Heart left ventricle (tissue), 16 donors: Measurements from ENCODE around the gene MRTFA. TPM values are rescaled to one million over a fixed set of nuclear protein-coding genes. Genes with fewer than 3 reads are reported as not detected.
"Not testable (repeated sequence)": the region's sequence is repeated elsewhere in the genome, so short reads cannot be mapped to it uniquely, and the experiment has no call there.

ENCODE experiments used
- ATAC-seq, 4 donors: fragments of 200-7000 bp; cut with Tn5 transposase; one replicate each; pipeline ENCODE4 v1.9.1; 2020 to 2022; ENCODE audit warnings: moderate library complexity in 4 of 4, mild to moderate bottlenecking in 3 of 4, moderate number of reproducible peaks in 1 of 4
- DNase-seq, 5 donors: peaks; one replicate each; pipeline ENCODE4 v3.0.0-alpha.2; 2020
- H3K27ac ChIP-seq, 12 donors: fragments of 200-600 bp; sonication (generic) in 4 of 12; one replicate each; pipeline versions ENCODE4 v1.5.0 to v1.8.0; 2016 to 2022; ENCODE audit warnings: mild to moderate bottlenecking in 2 of 12
- H3K27me3 ChIP-seq, 9 donors: fragments of 200-600 bp; sonication (generic) in 2 of 9; one replicate each; pipeline versions ENCODE4 v1.5.1 to v1.8.0; 2016 to 2022; ENCODE audit warnings: mild to moderate bottlenecking in 3 of 9
- H3K36me3 ChIP-seq, 9 donors: fragments of 200-600 bp; sonication (generic) in 2 of 9; one replicate each; pipeline versions ENCODE4 v1.5.0 to v1.8.0; 2018 to 2022; ENCODE audit warnings: mild to moderate bottlenecking in 2 of 9
- H3K4me1 ChIP-seq, 12 donors: fragments of 200-600 bp; sonication (generic) in 4 of 12; one replicate each; pipeline versions ENCODE4 v1.5.0 to v1.8.0; 2016 to 2022; ENCODE audit warnings: mild to moderate bottlenecking in 3 of 12
- H3K4me3 ChIP-seq, 12 donors: fragments of 200-600 bp; sonication (generic) in 4 of 12; one replicate each; pipeline versions ENCODE4 v1.5.0 to v1.8.0; 2017 to 2022; ENCODE audit warnings: mild to moderate bottlenecking in 9 of 12, moderate library complexity in 4 of 12
- H3K9me3 ChIP-seq, 12 donors: fragments of 200-600 bp; sonication (generic) in 4 of 12; one replicate each; pipeline versions ENCODE4 v1.5.0 to v1.8.0; 2016 to 2022; ENCODE audit warnings: mild to moderate bottlenecking in 1 of 12
- CTCF ChIP-seq, 12 donors: fragments of 200-600 bp; sonication (generic) in 4 of 12; IDR thresholded peaks; one replicate each; pipeline versions ENCODE4 v1.5.0 to v1.8.0; 2018 to 2022; ENCODE audit warnings: antibody characterized with exemption in 12 of 12, mild to moderate bottlenecking in 5 of 12
- POLR2A ChIP-seq, 2 donors: fragments of 450-650 bp; IDR thresholded peaks; one replicate each; pipeline ENCODE4 v1.6.1; 2017; ENCODE audit warnings: antibody characterized with exemption in 2 of 2, mild to moderate bottlenecking in 2 of 2, moderate library complexity in 2 of 2
- WGBS, 4 donors: extraction: QIAGEN DNeasy Blood & Tissue Kit in 2 of 4; methylation state at CpG; one replicate each; pipeline versions ENCODE4 v1.1.5 to v1.1.7; 2013 to 2018; 5-methylcytosine and 5-hydroxymethylcytosine counted together
- intact Hi-C, 10 donors: fragments of 100-400 bp; cut with DNase I; formaldehyde crosslinking; loops; one replicate each; pipeline versions ENCODE4 v1.11.1 to v1.14.2; 2022
- polyA plus RNA-seq, 2 donors: library from polyadenylated mRNA; stranded (reverse); fragments of 200-250 nt; gene quantifications; one replicate each; pipeline ENCODE4 v1.2.3, GENCODE V29; 2013
- total RNA-seq, 9 donors: library from RNA; depleted of rRNA in 2 of 9; stranded (reverse); fragments of >200 nt in 2 of 9; fragmentation: NEBNext Ultra II Directional in 3 of 9; extraction: Animal tissue kit (Norgen Biotek cat#: 25700) in 3 of 9; gene quantifications; one replicate each; pipeline versions ENCODE4 v1.1.0 to v1.2.4, GENCODE V29; 2016 to 2023
- donor health status: ischemic (EF 13 %, LVEDD 7.1; RV severe dilation, severe dysfunction).
- donor health status: healthy with polysubstance abuse.
- donor health status: DM: no; HTN: yes; CAD: no.
- donor health status: DM: no; HTN: no; CAD: no.
- donor health status: ischemic (EF 25% LVEDD 6.9; RV normal size, moderate dysfunction).
- donor health status: ischemic (EF 25% LVEDD 5.7; RV mildly dilated, moderate dysfunction).
- donor health status: healthy.
- donor health status: DM: yes; HTN: yes; CAD: no.
- donor health status: ischemic (EF 35%, LVEDD 5.7; RV mildly dilated, moderate dysfunction).
- donor health status: nonischemic (EF 11% LVEDD 7.7; RV severe dilation, severe dysfunction).
- donor health status: DM: yes; HTN: yes; CAD: no.
- donor health status: PGD.
- donor health status: ischemic (EF 29% LVEDD 5.4; RV normal size, mild dysfunction).
- donor health status: nonischemic (EF 23%, LVEDD 6.1; RV moderate dilation, normal function).

MRTFA gene
- total and polyA plus RNA-seq, 11 donors, result 14.0 to 52.6 (median 26.9) TPM

- Histone ChIP-seq H3K27ac (no peak overlapping the region), H3K4me3 (no peak overlapping the region), H3K9me3 (no peaks in the 10 kb centered on the region), H3K27me3 (no peaks in the 10 kb centered on the region), H3K4me1 (peaks cover 0 to 58% (median 23%) of the 10 kb centered on the region in 12 donors), H3K36me3 (no peaks in the 10 kb centered on the region)
- TF ChIP-seq POLR2A (IDR thresholded peaks at IDR 0.05), result no peak
- no peak for TF ChIP-seq CTCF (IDR thresholded peaks at IDR 0.05)
- DNase-seq (no peak), ATAC-seq (peak in 2 of 4 donors; percentile 7 to 50)
- 85 to 92% (median 90%) methylated on average over 3 of the region's 3 CpGs for WGBS, 4 donors
- intact Hi-C loops, result loop anchor here in 1 of 10 donors (5.0 kb wide), 1 partner anchor 36 kb away; no protein-coding TSS in a partner anchor
Measured at GRCh38 chr22:40628354-40629042, 8.0 kb downstream of the MRTFA start.

- Histone ChIP-seq H3K36me3 (no peaks in the 10 kb centered on the region), H3K4me1 (peaks cover 0 to 55% (median 22%) of the 10 kb centered on the region in 12 donors), H3K4me3 (no peak overlapping the region), H3K27me3 (no peaks in the 10 kb centered on the region), H3K9me3 (peaks cover 0 to 4% (median 0%) of the 10 kb centered on the region in 12 donors), H3K27ac (no peak overlapping the region)
- intact Hi-C loops, result loop anchor here in 1 of 10 donors (5.0 kb wide), 1 partner anchor 35 kb away; no protein-coding TSS in a partner anchor
- DNase-seq (no peak), ATAC-seq (no peak)
- WGBS, 4 donors, result 85 to 89% (median 86%) methylated on average over 5 of the region's 5 CpGs
- TF ChIP-seq POLR2A (IDR thresholded peaks at IDR 0.05), result no peak
- no peak for TF ChIP-seq CTCF (IDR thresholded peaks at IDR 0.05)
Measured at GRCh38 chr22:40627612-40628011, 8.9 kb downstream of the MRTFA start.

- Histone ChIP-seq H3K4me3 (no peak overlapping the region), H3K4me1 (peaks cover 0 to 47% (median 21%) of the 10 kb centered on the region in 12 donors), H3K27ac (no peak overlapping the region), H3K9me3 (peaks cover 0 to 11% (median 0%) of the 10 kb centered on the region in 12 donors), H3K27me3 (no peaks in the 10 kb centered on the region), H3K36me3 (no peaks in the 10 kb centered on the region)
- no peak for ATAC-seq
- TF ChIP-seq CTCF (IDR thresholded peaks at IDR 0.05) (no peak), POLR2A (IDR thresholded peaks at IDR 0.05) (no peak)
- DNase-seq, result no peak
- 81 to 96% (median 88%) methylated on average over 2 of the region's 2 CpGs for whole genome bisulfite sequencing, 4 donors
- intact Hi-C loops, result loop anchor here in 1 of 10 donors (5.0 kb wide), 1 partner anchor 35 kb away; no protein-coding TSS in a partner anchor
Measured at GRCh38 chr22:40626851-40627250, 9.7 kb downstream of the MRTFA start.

GRCh38 chr22:40625794-40626193 lies 10.7 kb downstream of the MRTFA start:
- 88 to 98% (median 93%) methylated on average over 3 of the region's 3 CpGs for WGBS, 4 donors

GRCh38 chr22:40625281-40625680 lies 11.2 kb downstream of the MRTFA start:
- Histone ChIP-seq H3K27ac (peak overlapping the region in 2 of 12 donors; percentile 38 to 42), H3K4me1 (peaks cover 0 to 52% (median 21%) of the 10 kb centered on the region in 12 donors), H3K9me3 (peaks cover 0 to 27% (median 6%) of the 10 kb centered on the region in 12 donors)
- not testable (repeated sequence) for DNase-seq, H3K36me3 ChIP-seq, H3K27me3 ChIP-seq, H3K4me3 ChIP-seq, ATAC-seq
- intact Hi-C loops, result loop anchor here in 1 of 10 donors (5.0 kb wide), 1 partner anchor 33 kb away; no protein-coding TSS in a partner anchor
- 92 to 97% (median 96%) methylated on average over 3 of the region's 3 CpGs for WGBS, 4 donors

More at GRCh38 chr22:40625794-40626193, 10.7 kb downstream of the MRTFA start:
- ATAC-seq, DNase-seq, H3K27ac ChIP-seq, H3K27me3 ChIP-seq, H3K4me3 ChIP-seq, H3K36me3 ChIP-seq: not testable (repeated sequence)
- intact Hi-C loops, result loop anchor here in 1 of 10 donors (5.0 kb wide), 1 partner anchor 33 kb away; no protein-coding TSS in a partner anchor
- Histone ChIP-seq H3K9me3 (peaks cover 0 to 22% (median 2%) of the 10 kb centered on the region in 12 donors), H3K4me1 (peaks cover 0 to 50% (median 21%) of the 10 kb centered on the region in 12 donors)
